Posterior vena cava (tissue), 2 donors: Measurements from ENCODE around the gene HNRNPAB. TPM values are rescaled to one million over a fixed set of nuclear protein-coding genes. Genes with fewer than 3 reads are reported as not detected.
"Not testable (repeated sequence)": the region's sequence is repeated elsewhere in the genome, so short reads cannot be mapped to it uniquely, and the experiment has no call there.

Source experiments
- DNase-seq: peaks from one replicate; pipeline ENCODE4 v3.0.0-alpha.2; 2020; ENCODE audit warnings: low spot score
- intact Hi-C, 2 donors: fragments of 100-400 bp; cut with DNase I; formaldehyde crosslinking; loops; one replicate each; pipeline versions ENCODE4 v1.14.1 to v1.14.2; 2022 to 2023
- total RNA-seq, 2 donors: library from RNA; stranded (reverse); fragmentation: NEBNext Ultra II Directional; extraction: Animal tissue kit (Norgen Biotek cat#: 25700); gene quantifications; one replicate each; pipeline ENCODE4 v1.2.1, GENCODE V29; 2021
- donor health status: DM: yes; HTN: yes; CAD: no.
- donor health status: DM: yes; HTN: yes; CAD: no.

The HNRNPAB gene
- total RNA-seq, 2 donors from 2014 or later, result 97.0 to 133 TPM

DNA sequence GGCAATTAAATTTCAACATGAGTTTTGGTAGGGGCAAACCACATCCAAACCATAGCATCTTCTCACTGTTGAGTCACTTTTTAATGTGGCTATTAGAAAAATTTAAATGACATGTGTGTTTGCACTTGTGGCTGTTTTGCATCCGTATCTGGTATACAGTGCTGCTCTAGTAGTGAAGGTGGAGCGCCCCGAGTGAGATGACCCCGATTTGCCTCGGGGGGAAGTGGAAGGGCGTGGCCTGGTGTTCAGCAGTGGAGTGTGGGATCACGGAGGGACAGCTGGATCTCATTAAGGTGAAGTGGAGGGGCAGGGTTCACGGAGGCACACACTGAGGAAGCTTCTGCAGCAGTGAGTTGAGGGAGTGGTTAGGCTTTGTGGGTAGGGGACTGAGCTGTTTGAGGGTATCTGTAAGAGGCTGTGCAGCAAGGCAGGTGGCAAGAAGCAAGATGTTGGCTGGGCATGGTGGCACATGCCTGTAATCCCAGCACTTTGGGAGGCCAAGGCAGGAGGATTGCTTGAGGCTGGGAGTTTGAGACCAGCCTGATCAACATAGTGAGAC, 11.0 kb upstream of the HNRNPAB start:
- intact Hi-C loops, result no loop called here
- no peak for DNase-seq

DNA sequence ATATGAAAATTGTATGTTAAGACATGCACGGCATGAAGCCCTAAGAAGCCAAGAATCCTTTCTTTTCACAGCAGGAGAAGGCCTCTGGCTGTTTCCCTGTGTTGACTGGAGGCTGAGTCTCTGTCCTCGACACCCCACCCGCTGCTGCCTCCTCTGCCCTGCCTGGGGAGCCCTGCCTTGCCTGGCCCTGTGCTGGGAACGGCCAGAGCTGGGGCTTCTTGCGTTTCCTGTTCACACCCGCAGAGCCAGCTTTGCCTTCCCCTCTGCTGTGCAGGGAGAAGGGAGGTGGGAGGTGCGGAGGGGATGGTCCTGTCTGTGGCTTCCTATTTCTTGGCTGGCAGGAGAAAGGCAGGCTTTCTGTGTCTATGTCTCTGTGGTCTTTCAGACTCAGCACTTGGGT, 10.3 kb upstream of the HNRNPAB start:
- no peak for DNase-seq
- intact Hi-C loops, result no loop called here

DNA sequence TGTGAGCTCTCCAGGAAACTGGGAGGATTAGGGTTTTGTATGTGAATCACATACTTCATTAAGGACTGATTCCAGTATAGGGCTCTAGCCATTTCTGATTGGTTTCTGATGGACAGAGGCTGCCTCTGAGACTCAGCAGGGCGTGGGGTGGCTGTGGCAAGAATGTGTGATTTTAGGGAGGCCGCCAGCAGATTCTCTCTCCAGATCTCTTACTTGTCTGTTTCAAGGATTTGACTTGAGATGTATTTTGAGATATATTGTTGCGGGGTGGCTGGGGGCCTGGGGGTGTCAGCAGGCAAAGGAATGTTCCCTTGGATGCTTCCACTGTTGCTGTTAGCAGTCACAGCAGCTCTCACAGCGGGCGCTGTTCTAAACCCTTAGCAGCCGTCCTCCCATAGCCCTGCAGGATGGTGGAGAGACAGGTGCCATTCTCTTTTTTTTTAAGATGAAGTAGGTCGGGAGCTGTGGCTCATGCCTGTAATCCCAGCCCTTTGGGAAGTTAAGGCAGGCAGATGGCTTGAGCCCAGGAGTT, 8.0 kb upstream of the HNRNPAB start:
- DNase-seq, result no peak

DNA sequence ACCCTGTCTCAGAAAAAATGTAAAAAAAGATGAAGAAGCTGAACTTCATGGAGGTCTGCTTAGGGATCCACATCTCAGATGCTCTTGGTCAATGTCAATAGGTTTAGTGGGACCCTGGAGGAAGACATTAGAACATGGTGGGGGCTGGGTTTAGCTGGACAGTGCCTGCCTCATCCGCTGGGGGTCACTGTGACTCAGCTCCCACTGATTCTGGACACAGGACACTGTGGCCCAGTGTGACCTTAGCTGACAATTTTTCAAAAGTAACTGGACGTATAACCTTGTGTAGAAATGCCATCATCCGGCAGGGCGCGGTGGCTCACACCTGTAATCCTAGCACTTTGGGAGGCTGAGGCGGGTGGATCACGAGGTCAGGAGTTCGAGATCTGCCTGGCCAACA, 7.3 kb upstream of the HNRNPAB start:
- intact Hi-C loops, result no loop called here
- DNase-seq, result no peak

More for the DNA sequence above, 8.0 kb upstream of the HNRNPAB start:
- intact Hi-C loops, result no loop called here

GRCh38 chr5:178198151-178198550, 6.2 kb upstream of the HNRNPAB start:
- intact Hi-C loops, DNase-seq: not testable (repeated sequence)

DNA sequence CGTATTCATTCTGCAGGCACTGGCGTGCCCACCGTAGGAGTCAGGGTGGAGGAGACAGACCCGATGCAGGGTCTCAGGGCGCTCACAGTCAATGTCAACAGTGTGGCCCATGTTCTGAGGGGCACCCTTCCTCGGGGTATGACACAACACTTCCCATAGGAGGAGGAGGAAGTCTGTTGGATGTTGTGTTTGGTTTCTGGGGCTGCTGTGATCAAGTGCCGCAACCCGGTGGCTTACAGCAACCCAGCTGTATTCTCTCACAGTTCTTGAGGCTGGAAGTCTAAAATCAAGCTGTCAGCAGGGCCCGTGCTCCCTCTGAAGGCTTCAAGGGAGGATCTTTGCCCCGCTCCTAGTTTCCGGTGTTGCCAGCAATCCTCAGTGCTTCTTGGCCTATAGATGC, 5.6 kb upstream of the HNRNPAB start:
- intact Hi-C loops, result no loop called here
- DNase-seq, result no peak

- DNase-seq, result no peak
- intact Hi-C loops, result no loop called here
These were observed 4.5 kb upstream of the HNRNPAB start for GRCh38 chr5:178199581-178200434.

GRCh38 chr5:178201221-178201926, 3.0 kb upstream of the HNRNPAB start:
- intact Hi-C loops, result no loop called here
- no peak for DNase-seq

DNA sequence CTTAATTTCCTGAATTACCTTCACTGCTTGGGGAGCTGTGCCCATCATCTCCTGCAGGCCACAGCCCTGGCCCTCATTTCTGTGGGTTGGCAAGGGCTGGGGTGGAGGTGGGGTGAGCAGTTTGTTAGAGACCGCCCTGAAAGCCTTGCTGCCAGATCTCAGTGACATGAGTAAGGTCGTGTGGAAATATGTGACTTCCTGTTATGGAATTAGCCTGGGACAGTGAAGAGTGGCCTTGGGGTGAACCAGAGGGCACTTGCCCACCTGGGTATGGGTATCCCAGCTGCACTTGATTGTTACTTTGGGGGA, 2.5 kb upstream of the HNRNPAB start:
- no peak for DNase-seq
- intact Hi-C loops, result no loop called here

GRCh38 chr5:178202541-178202940, 1.8 kb upstream of the HNRNPAB start:
- no peak for DNase-seq
- intact Hi-C loops, result no loop called here

DNA sequence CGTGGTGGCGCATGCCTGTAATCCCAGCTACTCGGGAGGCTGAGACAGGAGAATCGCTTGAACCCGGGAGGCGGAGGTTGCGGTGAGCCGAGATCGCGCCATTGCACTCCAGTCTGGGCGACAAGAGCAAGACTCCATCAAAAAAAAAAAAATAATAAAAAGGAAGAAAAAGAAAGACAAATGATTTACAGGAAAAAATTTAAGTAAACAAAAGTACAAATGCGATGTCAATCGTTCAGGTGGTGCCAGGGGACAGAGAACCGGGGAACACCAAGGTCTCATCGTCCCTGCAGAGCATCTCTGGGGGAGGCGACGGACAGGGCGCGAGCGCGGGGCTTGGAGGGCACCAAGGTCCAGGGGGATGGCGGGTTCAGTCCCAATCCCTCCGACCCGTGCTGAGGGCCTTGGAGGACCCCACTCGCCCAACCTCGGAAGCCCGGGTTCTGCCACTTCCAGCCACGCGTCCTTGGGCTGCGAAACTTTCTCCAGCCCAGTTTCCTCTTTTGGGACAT, 607 bp upstream of the HNRNPAB start:
- intact Hi-C loops, result no loop called here

DNA sequence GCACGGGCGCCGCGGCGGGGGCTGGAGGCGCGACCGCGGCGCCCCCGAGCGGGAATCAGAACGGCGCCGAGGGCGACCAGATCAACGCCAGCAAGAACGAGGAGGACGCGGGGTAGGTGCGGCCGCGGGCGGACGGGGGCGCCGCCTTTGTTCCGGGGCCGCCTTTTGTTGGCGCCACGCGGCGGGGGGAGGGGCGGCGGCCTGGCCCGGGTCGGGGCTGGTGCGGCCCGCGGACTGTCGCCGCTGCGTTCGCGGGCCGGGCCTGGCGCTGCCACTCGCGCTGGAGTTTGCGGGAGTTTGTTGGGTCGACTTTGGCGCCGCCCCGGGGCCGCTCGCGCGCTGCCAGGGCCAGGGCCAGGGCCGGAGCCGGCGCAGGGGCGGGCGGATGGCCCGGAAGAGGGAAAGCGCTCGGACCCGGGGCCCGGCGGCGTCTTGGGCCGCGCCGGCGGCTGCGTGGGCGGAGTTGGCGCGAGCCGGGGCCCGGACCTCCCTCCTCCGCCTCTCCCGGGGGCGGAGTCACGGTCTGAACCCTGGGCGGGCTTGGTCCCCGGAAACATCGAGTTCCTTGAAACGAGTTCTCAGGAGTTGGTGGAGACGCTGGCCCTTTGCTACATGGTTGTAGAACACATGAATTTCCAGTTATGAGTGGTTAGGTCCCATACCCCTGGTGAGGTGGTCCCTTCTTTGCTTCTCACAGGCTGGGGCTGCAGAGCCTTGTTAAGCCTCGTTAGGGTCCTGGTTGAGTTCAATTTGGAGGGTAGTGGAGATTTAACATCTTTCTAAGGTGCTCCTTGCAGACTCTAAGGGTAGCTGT, 809 bp downstream of the HNRNPAB start:
- intact Hi-C loops, result no loop called here
- DNase-seq, result peak; percentile 94

More for the DNA sequence above, 607 bp upstream of the HNRNPAB start:
- DNase-seq, result no peak

GRCh38 chr5:178205749-178206047, 1.4 kb downstream of the HNRNPAB start:
- no peak for DNase-seq
- intact Hi-C loops, result no loop called here

DNA sequence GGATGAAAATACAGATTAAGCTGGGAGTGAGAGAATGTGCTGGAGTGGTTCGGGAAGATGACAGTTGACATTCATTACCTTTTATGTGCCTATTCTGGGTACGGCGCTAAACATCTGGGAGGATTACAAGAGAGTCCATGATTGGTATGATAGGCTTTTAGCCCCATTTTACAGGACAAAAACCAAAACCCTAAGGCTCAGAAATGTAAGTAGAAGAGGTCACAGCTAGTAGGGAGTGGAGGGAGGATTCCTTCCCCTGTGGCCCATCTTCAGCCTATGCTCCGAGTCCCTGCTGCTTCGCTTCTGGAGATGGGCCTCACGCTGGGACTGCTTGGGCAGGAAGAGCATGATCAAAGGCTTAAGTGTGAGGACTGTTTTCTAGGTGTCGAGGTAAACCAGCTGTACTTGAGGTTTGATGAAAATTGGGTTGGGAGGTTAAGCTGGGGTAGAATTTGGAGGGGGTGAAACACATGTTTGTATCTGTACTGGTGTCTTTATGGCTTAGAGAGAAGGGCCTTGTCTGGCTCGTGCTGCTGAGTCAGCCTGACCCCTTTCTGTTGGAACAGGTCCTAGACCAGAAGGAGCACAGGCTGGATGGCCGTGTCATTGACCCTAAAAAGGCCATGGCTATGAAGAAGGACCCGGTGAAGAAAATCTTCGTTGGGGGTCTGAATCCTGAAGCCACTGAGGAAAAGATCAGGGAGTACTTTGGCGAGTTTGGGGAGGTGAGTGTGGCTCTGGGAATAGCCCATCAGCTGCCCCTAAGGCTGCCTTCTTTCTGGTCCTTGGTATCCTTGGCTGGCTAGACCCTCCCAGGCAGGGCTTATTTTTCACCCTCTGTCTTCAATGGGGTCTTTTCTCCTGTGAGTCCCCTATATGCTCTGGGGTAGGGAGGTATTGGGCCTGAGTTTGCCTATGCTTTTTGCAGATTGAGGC, 2.1 kb downstream of the HNRNPAB start:
- intact Hi-C loops, result no loop called here
- DNase-seq, result no peak

- intact Hi-C loops, result no loop called here
- no peak for DNase-seq
These were observed 3.0 kb downstream of the HNRNPAB start for GRCh38 chr5:178207183-178207916.

DNA sequence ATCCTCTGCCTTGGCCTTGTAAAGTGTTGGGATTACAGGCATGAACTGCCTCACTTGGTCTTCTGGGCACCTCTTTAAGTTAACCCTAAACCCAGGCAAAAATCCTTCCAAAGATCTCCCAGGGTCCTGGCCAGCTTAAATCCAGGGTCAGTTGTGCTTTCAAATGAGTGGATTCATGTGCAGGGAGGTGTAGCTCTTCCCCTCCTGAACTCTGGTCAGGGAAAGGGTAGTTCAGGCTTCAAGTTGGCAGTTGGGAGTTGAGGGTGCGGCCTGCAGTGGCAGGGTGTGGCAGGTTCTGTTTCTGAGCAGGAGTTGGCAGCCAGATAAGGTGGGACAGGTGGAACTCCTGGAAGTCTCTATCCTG, 3.6 kb downstream of the HNRNPAB start:
- intact Hi-C loops, result no loop called here
- DNase-seq, result no peak

GRCh38 chr5:178208540-178209227, 4.4 kb downstream of the HNRNPAB start:
- peak; percentile 46 for DNase-seq

More at GRCh38 chr5:178208540-178209227, 4.4 kb downstream of the HNRNPAB start:
- intact Hi-C loops, result no loop called here
